Measurements from ENCODE around the gene PLXNA3.

DNA sequence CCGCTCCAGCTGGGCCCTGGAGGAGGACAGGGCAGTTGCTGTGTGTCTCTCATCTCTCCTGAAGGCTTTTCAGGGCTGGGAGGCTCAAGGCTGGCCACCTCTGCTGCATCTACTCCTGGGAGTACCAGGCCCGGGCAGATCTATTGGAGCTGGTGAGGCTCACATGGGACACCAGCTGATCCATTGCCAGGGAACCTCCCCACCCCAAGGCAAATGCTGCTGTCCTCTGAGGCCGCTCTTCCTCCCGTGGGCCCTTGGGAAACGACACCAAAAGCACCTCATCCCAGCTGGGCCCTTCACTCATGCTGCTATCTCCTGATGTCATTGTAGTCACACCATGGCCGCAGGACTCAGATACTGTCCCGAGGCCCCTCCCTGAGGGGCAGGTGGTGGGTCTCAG, 24.7 kb downstream of the PLXNA3 start:
- TF ChIP-seq, protein P1, sequence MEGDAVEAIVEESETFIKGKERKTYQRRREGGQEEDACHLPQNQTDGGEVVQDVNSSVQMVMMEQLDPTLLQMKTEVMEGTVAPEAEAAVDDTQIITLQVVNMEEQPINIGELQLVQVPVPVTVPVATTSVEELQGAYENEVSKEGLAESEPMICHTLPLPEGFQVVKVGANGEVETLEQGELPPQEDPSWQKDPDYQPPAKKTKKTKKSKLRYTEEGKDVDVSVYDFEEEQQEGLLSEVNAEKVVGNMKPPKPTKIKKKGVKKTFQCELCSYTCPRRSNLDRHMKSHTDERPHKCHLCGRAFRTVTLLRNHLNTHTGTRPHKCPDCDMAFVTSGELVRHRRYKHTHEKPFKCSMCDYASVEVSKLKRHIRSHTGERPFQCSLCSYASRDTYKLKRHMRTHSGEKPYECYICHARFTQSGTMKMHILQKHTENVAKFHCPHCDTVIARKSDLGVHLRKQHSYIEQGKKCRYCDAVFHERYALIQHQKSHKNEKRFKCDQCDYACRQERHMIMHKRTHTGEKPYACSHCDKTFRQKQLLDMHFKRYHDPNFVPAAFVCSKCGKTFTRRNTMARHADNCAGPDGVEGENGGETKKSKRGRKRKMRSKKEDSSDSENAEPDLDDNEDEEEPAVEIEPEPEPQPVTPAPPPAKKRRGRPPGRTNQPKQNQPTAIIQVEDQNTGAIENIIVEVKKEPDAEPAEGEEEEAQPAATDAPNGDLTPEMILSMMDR (IDR thresholded peaks at IDR 0.05): no peak
- no peak for TF ChIP-seq POLR2A (IDR thresholded peaks at IDR 0.05)

Measured in adrenal gland (tissue), 5 donors.